Jurkat, Clone E6-1 (cell line): ENCODE measurements around the gene ZBTB24.

Source experiments
- DNase-seq: peaks from one replicate; pipeline ENCODE4 v3.0.0-alpha.2; 2011; ENCODE audit warnings: low read depth, low spot score
- H3K4me3 ChIP-seq: 2 replicates; pipeline ENCODE4 v1.5.1; 2011; ENCODE audit warnings: mild to moderate bottlenecking, low read length, control low read depth, moderate library complexity

Gene ZBTB24

GRCh38 chr6:109454496-109455436, 28.3 kb downstream of the ZBTB24 start:
- H3K4me3 ChIP-seq = peak overlapping the region; percentile 90
- peak; percentile 84 for DNase-seq

- no peak for DNase-seq
- peak overlapping the region; percentile 90 for H3K4me3 ChIP-seq
These were observed 29.2 kb downstream of the ZBTB24 start for GRCh38 chr6:109453594-109454495.

- H3K4me3 ChIP-seq = no peak overlapping the region
- no peak for DNase-seq
These were observed 29.9 kb downstream of the ZBTB24 start for GRCh38 chr6:109453156-109453555.

GRCh38 chr6:109452181-109452580, 30.8 kb downstream of the ZBTB24 start:
- no peak for DNase-seq
- H3K4me3 ChIP-seq = no peak overlapping the region

- no peak overlapping the region for H3K4me3 ChIP-seq
- DNase-seq = no peak
These were observed 31.6 kb downstream of the ZBTB24 start for GRCh38 chr6:109451376-109451775.

GRCh38 chr6:109450801-109451200, 32.2 kb downstream of the ZBTB24 start:
- DNase-seq = no peak
- no peak overlapping the region for H3K4me3 ChIP-seq

- H3K4me3 ChIP-seq = peak overlapping the region; percentile 3; the same call in 1 of the 2 replicates
- DNase-seq = peak; percentile 72
These were observed 33.0 kb downstream of the ZBTB24 start for GRCh38 chr6:109449795-109450673.

GRCh38 chr6:109449064-109449794, 33.8 kb downstream of the ZBTB24 start:
- DNase-seq = no peak

GRCh38 chr6:109448615-109449014, 34.4 kb downstream of the ZBTB24 start:
- DNase-seq = no peak

More at GRCh38 chr6:109449064-109449794, 33.8 kb downstream of the ZBTB24 start:
- H3K4me3 ChIP-seq = no peak overlapping the region

GRCh38 chr6:109447878-109448555, 35.0 kb downstream of the ZBTB24 start:
- no peak overlapping the region for H3K4me3 ChIP-seq
- no peak for DNase-seq

More at GRCh38 chr6:109448615-109449014, 34.4 kb downstream of the ZBTB24 start:
- H3K4me3 ChIP-seq = no peak overlapping the region

- no peak overlapping the region for H3K4me3 ChIP-seq
- no peak for DNase-seq
These were observed 35.9 kb downstream of the ZBTB24 start for GRCh38 chr6:109447087-109447486.

- no peak for DNase-seq
These were observed 36.5 kb downstream of the ZBTB24 start for GRCh38 chr6:109446541-109446940.

GRCh38 chr6:109446072-109446471, 36.9 kb downstream of the ZBTB24 start:
- DNase-seq = no peak

More at GRCh38 chr6:109446541-109446940, 36.5 kb downstream of the ZBTB24 start:
- H3K4me3 ChIP-seq = no peak overlapping the region

GRCh38 chr6:109445382-109445781, 37.6 kb downstream of the ZBTB24 start:
- no peak overlapping the region for H3K4me3 ChIP-seq
- DNase-seq = no peak

More at GRCh38 chr6:109446072-109446471, 36.9 kb downstream of the ZBTB24 start:
- H3K4me3 ChIP-seq = no peak overlapping the region

- no peak overlapping the region for H3K4me3 ChIP-seq
- no peak for DNase-seq
These were observed 39.5 kb downstream of the ZBTB24 start for GRCh38 chr6:109443425-109443950.

- no peak for DNase-seq
- no peak overlapping the region for H3K4me3 ChIP-seq
These were observed 40.6 kb downstream of the ZBTB24 start for GRCh38 chr6:109442393-109442924.
